Dermis blood vessel endothelial cell (primary cell): ENCODE data around the gene TRIO. TPM values are rescaled to one million over a fixed set of nuclear protein-coding genes. Genes with fewer than 3 reads are reported as not detected.
"Not testable (repeated sequence)": the region's sequence is repeated elsewhere in the genome, so short reads cannot be mapped to it uniquely, and the experiment has no call there.

Experiments used
- DNase-seq: peaks from one replicate; pipeline ENCODE4 v3.0.0; 2010
- total RNA-seq: library from RNA; depleted of rRNA; stranded (reverse); fragments of >200 nt; gene quantifications from 2 replicates; pipeline ENCODE4 v1.2.3, GENCODE V29; 2014

The TRIO gene
- total RNA-seq, result 190 and 204 TPM in 2 replicates

DNA sequence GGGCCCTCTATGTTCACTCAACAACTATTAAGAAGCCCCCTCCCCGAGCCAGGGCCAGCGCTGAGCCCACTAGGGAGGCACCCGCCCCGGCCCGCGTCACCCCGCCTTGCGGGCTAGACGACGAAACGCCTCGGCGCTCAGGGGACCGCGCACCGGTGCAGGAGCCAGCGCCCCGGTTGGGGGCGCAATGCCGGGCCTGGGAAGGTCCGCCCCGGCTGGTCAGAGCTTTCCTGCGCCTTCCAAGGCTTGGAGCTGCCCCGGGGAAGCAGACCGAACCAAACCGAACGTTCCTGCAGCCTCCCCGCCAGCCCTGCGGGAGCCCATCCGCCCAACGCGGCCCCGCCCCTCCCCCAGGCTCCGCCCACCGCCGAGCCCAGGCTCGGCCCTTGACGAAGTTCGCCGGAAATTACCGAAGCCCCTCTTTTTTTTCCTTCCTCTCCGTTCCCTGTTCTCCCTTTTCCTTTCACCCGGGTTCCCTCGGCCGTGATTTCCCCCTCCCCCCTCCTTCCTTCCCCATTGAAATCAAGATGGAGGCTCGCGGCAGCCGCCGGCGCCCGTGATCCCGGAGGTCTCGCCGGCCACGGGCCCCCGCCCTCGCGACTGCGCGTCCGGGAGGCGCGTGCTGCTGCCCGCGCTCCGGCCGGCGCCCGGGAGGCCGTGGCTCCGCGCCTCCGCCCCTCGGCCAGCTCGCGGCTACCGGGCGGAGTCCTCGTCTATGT is at the start of gene TRIO:
Gene TRIO, plus strand, starts transcription at position 516 of the 719 bp plus-strand sequence. CDS start 384 bp downstream, outside the sequence.
- peak; percentile 91 for DNase-seq

DNA sequence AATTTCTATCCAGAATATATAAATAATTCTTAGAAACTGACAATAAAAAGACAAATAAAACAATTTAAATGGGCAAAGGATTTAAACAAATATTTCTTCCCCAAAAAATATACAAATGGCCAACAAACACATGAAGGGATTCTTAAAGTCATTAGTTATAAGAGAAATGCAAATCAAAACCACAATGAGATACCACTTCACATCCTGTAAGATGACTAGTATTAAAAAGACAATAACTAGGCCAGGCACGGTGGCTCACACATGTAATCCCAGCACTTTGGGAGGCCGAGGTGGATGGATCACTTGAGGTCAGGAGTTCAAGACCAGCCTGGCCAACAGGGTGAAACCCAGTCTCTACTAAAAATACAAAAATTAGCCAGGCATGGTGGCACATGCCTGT is 45.8 kb upstream of the TRIO start:
- DNase-seq, result not testable (repeated sequence)

DNA sequence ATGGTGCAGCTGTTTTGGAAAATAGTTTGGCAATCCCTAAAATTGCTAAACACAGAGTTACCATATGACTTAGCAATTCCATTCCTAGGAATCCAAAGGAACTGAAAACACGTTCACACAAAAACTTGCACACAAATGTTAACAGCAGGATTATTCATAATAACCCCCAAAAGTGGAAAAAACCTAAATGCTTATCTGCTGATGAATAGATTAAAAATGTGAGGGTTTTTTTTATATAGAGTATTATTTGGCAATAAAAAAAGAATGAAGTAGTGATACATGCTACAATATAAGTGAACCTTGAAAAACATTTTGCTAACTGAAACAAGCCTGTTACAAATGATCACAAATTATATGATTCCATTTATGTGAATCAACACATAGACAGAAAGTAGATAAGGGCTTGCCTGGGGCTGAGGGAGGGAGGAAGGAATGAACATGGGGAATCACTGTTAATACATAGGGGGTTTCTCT is 45.1 kb upstream of the TRIO start:
- no peak for DNase-seq

DNA sequence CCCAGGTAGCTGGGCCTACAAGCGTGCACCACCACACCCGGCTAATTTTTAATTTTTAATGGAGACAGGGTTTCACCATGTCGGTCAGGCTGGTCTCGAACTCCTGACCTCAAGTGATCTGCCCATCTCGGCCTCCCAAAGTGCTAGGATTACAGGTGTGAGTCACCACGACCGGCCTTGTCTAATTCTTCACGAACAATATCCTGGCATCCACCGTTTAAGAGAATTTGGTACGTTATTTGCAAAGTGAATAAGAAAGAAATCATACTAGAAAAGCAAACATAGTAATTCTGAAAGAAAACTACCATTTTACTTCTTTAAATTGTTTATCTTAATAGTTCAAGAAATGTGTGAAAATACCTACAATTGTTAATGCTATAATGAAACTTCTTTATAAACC is 42.9 kb upstream of the TRIO start:
- DNase-seq, result no peak

DNA sequence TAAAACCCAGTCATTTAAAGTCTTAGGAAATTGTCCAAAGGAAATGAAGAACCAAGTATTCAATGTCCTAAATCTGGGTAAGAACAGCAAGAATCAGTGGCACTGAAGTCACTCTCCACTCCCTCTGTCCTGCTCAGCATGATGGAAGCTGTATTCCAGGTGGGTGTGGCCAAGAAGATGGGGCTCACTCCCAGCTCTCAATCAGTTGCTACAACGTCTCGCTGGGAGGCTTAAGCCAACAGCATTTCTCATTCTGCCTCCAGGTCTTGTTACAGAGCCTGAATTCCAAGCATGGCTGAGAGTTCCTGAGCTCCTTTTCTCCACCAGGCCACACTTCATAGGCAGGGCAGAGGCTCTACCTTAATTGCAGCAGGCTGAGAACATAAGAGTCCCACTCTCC is 41.2 kb upstream of the TRIO start:
- no peak for DNase-seq

DNA sequence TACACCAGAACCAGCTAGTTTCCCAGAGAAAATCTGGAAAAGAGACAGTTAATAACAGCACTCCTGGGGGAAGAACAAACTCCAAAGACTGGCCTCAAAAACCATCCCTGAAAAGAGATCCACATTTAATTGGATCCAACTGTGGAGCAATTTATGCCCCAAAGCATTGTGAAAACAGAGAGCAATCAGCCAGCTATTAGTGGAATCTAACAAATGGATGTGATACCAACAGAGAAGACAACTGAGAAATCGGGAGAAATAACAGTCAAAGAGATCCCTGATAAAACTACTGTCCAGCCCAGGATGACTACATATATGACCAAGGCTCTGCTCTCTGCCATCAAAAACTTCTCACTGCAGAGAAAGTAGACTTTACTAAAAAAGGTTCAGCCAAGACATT is 40.5 kb upstream of the TRIO start:
- no peak for DNase-seq

DNA sequence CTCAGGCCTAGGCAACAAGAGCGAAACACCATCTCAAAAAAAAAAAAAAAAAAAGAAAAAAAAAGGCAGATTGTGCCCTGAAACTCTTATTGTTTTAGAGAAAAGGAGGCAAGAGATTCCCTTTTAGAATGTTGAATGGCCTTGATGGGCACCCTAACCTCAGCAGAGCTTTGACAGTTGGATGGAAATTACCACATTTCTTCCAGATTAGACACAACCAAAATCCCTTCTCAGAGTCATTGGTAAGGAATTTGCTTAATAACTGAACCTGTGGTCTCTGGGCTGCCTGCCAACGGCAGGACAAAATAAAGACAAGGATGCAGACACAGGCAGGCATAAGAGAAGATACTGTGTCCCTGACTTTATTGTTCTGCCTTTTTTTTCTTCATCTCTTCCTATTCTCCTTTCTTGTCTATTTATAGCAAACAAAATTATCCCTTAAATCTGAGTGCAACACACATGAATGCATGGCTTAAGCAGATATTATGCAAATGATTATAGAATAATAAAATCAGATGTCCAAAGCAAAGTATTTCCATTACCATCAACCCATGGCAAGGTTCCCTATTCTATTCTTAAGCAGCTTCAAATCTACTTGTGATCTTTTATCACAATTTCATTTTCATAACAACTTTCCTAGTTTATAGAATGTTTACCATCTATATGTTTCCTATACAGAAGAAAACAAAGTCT is 37.3 kb upstream of the TRIO start:
- DNase-seq, result peak; percentile 80

DNA sequence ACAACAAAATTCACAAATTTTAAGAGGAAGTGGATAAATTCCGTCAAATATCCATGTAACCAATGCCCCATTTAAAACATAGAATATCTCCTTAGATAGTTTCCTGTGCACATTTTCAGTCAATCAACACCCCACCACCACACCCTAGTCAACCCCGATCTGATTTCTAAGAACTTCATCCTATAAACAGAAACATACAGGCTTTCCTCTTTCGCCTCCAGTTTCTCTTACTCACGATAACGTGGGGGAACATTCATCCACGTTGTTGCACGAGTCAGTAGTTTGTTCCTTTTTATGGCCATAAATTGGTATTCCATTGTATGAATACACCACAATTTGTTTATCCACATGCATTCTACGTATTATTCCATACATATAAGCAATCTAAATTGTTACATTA is 35.6 kb upstream of the TRIO start:
- no peak for DNase-seq

DNA sequence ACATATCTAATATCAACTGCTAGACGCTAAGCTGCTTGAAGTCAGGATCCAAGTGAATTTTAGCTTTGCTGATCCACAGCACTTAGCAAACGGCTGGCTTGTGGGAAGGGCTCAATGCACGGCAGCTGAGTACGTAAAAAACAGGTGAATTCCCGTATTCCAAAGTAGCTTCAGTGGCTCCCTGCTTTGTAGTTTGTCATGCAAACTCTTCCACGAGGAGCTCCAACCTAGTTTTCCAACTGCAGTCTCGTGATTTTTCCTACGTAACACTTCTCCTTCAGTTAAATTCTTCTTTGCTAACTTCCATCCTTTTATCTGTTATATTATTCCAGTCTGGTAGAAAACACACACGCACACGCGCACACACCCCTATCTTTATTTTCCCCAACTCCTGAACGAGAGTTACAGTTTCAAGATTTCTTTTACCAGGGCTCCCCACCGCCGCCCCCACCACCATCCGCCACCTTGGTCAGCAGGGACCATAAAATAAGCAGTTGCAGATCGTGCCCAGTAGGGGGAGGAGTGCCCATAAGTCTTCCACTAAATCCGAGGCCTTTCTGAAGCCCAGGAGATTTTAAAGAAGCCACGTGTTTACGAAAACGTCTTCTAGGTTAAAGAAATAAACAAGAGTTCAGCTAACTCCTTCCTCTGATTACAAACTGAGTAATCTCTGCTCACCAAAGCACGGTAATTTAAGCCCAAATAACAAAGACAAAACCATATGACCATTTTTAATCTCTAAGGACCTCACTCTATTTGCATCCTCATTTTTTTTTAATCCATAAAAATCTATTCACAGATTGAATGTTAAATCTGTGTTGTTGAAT is 34.8 kb upstream of the TRIO start:
- peak; percentile 90 for DNase-seq

DNA sequence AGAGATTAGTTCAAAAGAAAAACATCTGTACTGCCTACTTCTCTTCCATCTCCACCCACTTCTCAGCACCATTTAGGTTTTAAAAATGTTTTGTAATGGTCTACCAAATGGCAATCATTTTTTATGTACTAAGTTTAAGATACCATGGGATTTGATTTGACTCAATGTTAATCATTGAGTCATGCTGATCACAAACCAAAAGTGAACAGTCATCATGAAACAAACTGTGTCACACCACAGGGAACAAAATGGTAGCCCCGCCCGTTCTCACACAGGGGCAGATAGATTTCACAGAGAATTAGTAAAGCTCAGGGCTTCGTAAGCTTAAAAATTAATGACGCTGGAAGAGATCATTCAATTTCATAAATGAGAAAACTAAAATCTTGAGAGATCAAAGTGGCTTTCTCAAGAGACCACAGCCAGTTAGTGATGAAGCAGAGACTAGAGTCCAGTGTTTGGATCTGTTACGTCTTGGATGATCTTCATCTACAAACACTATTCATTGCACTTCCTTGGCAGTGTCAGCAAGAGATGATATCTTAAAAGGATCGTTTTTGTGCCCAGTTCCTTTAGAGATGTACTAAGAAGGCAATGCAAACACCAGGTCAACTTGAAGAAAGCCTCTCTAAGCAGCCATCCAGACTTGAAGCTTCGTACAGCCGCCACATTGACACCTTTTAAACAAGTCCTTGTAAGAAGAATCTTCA is 33.9 kb upstream of the TRIO start:
- no peak for DNase-seq

DNA sequence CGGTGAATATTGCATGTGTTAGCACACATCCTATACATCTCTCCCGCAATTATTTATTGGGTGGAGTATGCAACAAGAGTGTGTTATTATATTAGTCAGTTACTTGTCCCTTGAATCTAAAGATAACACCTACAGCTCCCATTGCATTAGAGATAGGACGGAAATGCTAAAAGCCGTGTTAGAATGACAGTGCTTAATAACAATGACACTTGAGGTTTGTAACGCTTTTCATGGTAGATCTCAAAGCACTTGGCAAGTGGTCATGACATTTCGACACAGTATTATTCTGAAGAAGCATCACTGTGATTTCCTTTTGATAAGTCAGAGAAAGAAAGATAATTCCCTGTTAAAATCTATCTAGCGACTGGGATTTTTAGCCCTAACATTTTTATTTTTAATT is 33.4 kb upstream of the TRIO start:
- no peak for DNase-seq

DNA sequence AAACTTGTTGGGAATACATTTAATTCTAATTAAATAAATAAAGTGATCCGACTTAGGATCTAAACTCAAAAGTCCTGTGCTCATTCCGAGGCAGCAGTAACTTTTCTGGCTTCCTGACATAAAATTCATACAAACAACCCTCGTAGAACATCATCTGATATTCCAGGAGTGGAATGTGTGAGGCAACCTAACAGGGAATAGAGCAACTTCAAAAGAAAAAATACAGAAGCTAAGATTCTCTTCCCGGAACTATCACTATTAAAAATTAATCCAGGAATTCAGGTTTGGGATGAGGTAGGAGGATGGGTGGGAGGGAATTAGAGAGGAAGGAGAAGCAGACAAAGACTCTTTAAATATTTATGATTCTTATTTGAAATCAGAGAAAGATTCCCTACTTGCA is 32.9 kb upstream of the TRIO start:
- DNase-seq, result no peak

DNA sequence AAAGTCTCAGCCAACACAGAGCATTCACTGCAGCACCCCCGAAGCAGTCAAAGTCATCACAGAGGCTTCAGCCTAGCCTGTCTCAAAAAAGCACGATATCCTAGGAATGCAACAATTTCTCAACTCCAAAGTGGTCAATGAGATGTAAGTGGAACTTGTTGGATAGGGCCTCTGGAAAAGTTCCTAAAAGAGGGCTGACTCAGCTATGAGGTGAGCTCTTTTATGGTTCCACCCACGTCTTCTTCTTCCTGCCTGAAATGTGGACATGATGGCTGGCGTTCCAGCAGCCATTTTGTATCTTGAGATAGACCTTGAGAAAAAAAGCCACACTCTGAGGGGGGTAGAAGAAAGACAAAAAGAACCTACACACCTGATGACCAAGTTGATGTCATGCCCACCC is 32.5 kb upstream of the TRIO start:
- no peak for DNase-seq

DNA sequence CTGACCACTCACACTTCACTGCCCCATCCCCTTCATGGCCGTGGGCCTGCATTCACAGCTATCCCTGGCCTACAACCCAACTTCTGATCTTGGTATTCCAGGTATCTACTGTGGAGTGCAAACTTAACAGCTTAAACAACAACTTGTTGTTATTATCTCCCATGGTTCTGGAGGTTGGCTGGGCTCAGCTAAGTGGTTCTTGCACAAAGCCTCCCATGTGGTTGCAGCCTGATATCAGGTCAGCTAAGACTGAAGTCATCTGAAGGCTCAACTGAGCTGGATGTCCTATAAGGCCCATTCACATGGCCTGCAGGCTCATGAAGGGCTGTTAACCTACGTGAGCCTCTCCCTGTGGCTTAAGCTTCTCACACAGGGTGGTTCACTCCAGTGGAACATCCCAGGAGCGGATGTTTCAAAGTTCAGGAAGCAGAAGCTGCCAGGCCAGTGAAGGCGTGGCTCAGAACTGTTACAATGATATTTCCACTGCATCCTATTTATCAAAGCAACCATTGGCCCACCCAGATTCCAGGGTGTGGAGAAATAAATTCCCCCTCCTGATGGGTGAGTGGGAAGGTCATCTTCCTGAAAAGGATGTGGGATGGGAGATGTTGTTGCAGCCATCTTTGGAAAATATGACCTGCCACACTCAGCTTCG is 30.0 kb upstream of the TRIO start:
- DNase-seq, result peak; percentile 69

DNA sequence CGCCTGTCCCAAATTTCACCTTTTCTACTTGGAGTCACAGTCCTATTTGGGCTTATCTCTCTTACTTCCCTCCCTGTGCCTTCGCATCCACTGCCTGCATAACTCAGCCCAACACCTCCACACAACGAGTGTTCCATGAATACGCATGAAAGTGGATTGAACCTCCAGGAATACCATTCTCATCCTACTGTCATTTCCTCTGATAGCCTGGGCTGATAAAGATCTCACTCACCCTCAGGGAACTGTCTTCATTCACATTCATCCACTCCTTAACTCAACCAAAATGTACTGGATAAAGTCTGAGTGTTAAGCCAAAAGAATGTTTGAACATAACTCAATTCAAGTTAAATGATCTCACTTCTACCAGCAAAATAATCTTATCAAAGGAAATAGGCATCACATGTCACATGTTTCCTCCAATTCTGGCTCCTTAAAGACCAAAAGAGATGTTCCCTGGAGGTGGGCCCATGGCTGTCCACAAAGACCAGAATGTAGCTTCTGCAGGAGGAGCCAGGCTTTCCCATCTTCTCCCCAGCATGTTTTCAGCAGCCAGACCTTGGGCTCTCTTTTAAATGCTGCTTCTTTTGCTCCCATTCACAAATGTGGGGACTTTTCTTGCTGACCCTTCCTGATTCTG is 28.4 kb upstream of the TRIO start:
- peak; percentile 29 for DNase-seq

DNA sequence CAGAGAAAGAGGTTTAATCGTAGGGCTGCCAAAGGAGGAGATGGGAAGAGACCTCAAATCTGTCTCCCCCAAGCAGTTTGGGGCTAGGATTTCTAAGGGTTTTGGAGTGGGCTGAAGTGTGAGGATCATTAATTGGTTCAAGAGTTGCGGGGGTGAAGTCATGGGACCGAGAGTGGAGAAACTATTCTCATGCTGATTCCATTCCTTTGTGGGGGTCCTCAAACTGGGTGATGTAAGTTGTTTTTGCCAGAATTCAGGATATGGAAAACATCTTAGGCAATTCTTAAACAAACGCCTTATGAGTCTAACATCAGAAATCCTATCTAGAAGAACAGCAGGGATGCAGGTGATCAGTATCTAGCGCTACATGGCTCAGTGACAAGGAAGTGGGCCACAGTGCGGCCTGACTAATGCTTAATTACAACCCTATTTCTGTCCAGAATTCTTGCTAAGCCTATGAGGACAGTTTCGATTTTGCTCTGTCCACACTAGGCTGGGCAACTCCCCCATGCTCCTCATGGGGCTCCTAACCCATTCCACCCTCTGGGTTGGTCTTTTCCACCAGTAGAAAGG is 27.7 kb upstream of the TRIO start:
- DNase-seq, result no peak

DNA sequence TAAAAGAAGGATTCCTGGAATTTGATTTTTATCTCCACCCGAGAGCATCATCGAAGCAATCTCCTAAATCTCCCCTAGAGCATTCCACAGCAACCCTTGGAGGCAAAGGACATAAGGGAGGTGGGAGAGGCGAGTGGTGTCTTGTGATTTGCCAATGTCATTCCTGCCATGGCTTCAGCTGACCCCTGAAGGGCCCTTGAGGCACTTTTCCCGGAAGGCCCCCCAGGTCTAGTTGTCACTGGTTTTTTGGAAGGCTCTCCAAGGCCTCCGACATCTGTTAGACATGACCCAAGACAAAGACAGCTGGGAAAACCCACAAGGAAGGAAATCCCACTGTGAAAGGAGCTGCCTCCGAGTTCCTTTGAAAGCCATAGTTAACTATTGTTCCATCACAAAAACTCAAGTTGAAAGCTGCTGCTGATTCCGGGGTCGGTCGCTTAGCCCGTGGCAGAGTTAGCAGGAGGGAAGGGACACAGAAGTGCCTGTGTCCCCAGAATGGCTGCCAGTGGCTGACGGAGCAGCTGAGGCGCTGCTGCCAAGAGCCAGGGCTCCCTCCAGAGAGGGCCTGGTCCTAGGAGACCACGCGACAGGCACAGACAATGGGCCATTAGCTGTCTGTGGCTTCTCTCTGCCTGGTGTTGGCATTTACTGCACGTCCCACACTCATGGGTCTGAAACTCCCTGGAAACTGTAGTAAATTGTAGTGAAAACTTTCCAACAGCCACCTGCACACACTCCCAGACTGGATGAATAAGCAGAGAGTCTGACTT is 24.4 kb upstream of the TRIO start:
- DNase-seq, result no peak

DNA sequence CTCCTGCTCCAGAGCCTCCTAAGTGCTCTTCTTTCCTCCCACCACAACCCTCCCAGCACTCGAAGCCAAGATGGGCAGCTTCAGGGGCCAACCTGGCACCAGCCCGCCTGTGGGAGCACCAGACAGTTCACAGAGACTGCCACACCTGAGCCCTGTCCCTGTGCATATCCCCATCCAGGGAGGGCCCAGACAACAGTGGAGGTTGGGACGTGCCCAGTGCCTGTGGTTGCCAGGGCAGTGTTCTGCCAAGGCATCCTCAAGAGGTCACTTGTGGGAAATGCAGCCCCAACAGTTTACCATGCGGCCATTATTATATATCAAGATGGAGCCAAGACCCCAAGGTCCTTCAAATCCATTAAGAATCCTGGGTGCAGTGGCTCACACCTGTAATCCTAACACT is 23.0 kb upstream of the TRIO start:
- no peak for DNase-seq

DNA sequence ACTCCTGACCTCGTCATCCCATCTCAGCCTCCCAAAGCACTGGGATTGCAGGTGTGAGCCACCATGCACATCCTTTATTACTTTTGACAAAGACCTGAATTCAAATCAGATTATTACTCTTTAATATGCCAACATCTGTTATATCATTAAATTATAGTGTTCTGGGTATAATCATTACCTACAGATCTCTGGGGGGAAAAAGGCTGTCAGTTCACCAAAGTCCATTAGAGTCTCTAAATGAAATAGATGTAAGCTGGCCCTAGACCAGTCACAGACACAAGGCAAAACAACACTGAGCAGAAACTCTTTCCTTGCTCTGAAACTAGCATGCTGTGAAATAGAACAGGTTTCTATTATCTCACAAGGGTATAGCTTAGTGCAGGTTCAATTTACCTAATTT is 21.6 kb upstream of the TRIO start:
- no peak for DNase-seq

DNA sequence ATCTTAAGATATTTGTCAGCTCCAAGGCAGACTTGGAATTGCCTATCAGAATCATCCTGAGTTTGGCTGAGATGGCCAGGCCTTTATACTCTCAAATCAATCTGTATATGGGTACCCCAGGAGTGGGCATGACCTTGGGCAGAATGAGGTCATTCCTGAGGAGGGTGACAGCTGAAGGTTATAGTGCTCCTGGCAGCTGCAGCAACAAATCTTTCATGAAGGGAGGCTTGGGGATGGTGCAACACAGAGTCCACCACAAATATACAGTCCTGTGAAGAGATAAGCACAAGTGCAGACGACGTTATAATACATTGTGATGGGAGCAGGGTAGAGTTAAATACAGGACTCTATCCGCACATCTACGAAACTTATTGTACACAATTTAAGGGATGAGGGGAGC is 21.1 kb upstream of the TRIO start:
- DNase-seq, result no peak

DNA sequence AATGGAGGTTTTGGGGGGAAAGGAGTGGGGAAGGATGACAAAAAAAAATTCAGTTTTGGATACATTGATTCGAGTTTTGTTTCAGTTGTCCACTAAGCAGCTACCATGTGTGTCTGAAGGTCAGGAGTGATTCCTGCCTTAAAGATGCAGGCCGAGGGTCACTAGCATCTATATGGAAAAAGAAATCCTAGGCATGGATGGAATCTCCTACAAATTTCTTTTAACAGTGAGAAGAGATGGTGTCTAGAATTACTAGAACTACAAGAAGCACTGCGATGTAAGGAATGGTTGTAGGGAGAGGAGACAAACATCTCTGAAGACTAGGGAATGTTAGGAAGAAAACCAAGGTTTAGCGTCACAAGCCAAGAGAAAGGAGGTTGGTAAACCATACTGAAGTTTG is 19.6 kb upstream of the TRIO start:
- no peak for DNase-seq
